H9 (cell line): Measurements from ENCODE around the gene SMAD7. TPM values are rescaled to one million over a fixed set of nuclear protein-coding genes. Genes with fewer than 3 reads are reported as not detected.

Experiments
- DNase-seq: peaks from one replicate; pipeline ENCODE4 v3.0.0-alpha.2; 2017
- H2AFZ ChIP-seq: one replicate; pipeline ENCODE4 v1.6.1; 2013; ENCODE audit warnings: mild to moderate bottlenecking, low read length, control low read depth, moderate library complexity
- H2AK5ac ChIP-seq: 2 replicates; pipeline ENCODE4 v1.6.1; 2013; ENCODE audit warnings: low read length, control low read depth, mixed read lengths; ENCODE audit not compliant: insufficient read length
- H2BK120ac ChIP-seq: one replicate; pipeline ENCODE4 v1.6.1; 2013; ENCODE audit warnings: low read depth, mild to moderate bottlenecking, low read length, control low read depth, inconsistent platforms; ENCODE audit not compliant: poor library complexity, severe bottlenecking
- H2BK12ac ChIP-seq: 2 replicates; pipeline ENCODE4 v1.6.1; 2013; ENCODE audit warnings: low read length, control low read depth, mixed read lengths, low read depth; ENCODE audit not compliant: insufficient read length
- H2BK15ac ChIP-seq: 2 replicates; pipeline ENCODE4 v1.6.1; 2013; ENCODE audit warnings: low read depth, low read length, control low read depth
- H2BK20ac ChIP-seq: one replicate; pipeline ENCODE4 v1.6.1; 2013; ENCODE audit warnings: low read depth, mild to moderate bottlenecking, low read length, control low read depth, inconsistent platforms; ENCODE audit not compliant: poor library complexity, severe bottlenecking
- H2BK5ac ChIP-seq: 2 replicates; pipeline ENCODE4 v1.6.1; 2013; ENCODE audit warnings: low read length, control low read depth, mixed read lengths; ENCODE audit not compliant: insufficient read length
- H3K14ac ChIP-seq: 2 replicates; pipeline ENCODE4 v1.6.1; 2013; ENCODE audit warnings: low read length, control low read depth; ENCODE audit not compliant: insufficient read depth
- H3K18ac ChIP-seq: 2 replicates; pipeline ENCODE4 v1.6.1; 2013; ENCODE audit warnings: low read depth, mild to moderate bottlenecking, mixed read lengths, low read length, control low read depth; ENCODE audit not compliant: insufficient read length
- H3K23ac ChIP-seq: 2 replicates; pipeline ENCODE4 v1.6.1; 2013; ENCODE audit warnings: low read length, control low read depth, mixed read lengths, low read depth; ENCODE audit not compliant: insufficient read length
- H3K23me2 ChIP-seq: 2 replicates; pipeline ENCODE4 v1.6.1; 2013; ENCODE audit warnings: low read depth, mild to moderate bottlenecking, mixed read lengths, low read length, control low read depth; ENCODE audit not compliant: insufficient read length, poor library complexity, severe bottlenecking
- H3K27ac ChIP-seq: 2 replicates; pipeline ENCODE4 v1.5.1; 2013; ENCODE audit warnings: low read length, control low read depth, mixed read lengths, low read depth; ENCODE audit not compliant: insufficient read length
- H3K27me3 ChIP-seq: 2 replicates; pipeline ENCODE4 v1.6.1; 2013; ENCODE audit warnings: low read length, control low read depth, inconsistent platforms; ENCODE audit not compliant: insufficient read depth
- H3K4ac ChIP-seq: 2 replicates; pipeline ENCODE4 v1.6.1; 2013; ENCODE audit warnings: low read depth, mild to moderate bottlenecking, control low read depth, inconsistent platforms, low read length, moderate library complexity
- H3K4me1 ChIP-seq: 2 replicates; pipeline ENCODE4 v1.6.1; 2013; ENCODE audit warnings: low read length, control low read depth, inconsistent platforms; ENCODE audit not compliant: insufficient read depth
- H3K4me2 ChIP-seq: 2 replicates; pipeline ENCODE4 v1.6.1; 2013; ENCODE audit warnings: low read length, control low read depth, mixed read lengths; ENCODE audit not compliant: insufficient read length, insufficient read depth
- H3K56ac ChIP-seq: 2 replicates; pipeline ENCODE4 v1.6.1; 2013; ENCODE audit warnings: low read depth, mild to moderate bottlenecking, mixed read lengths, low read length, control low read depth; ENCODE audit not compliant: insufficient read length
- H3K79me1 ChIP-seq: 2 replicates; pipeline ENCODE4 v1.6.1; 2013; ENCODE audit warnings: low read depth, mild to moderate bottlenecking, moderate library complexity, low read length, control low read depth, inconsistent platforms; ENCODE audit not compliant: insufficient read depth, poor library complexity, severe bottlenecking
- H3K79me2 ChIP-seq: 2 replicates; pipeline ENCODE4 v1.6.1; 2013; ENCODE audit warnings: low read length, control low read depth, inconsistent platforms; ENCODE audit not compliant: insufficient read depth
- H3K9ac ChIP-seq: 2 replicates; pipeline ENCODE4 v1.6.1; 2013; ENCODE audit warnings: low read length, control low read depth, mixed read lengths; ENCODE audit not compliant: insufficient read length; ENCODE audit errors: extremely low read depth
- H3K9me3 ChIP-seq: one replicate; pipeline ENCODE4 v1.6.1; 2013; ENCODE audit warnings: low read depth, low read length, inconsistent platforms; ENCODE audit not compliant: control insufficient read depth
- H3T11ph ChIP-seq: one replicate; pipeline ENCODE4 v1.6.1; 2013; ENCODE audit warnings: mild to moderate bottlenecking, low read length, control low read depth, inconsistent platforms
- H4K20me1 ChIP-seq: one replicate; pipeline ENCODE4 v1.6.1; 2013; ENCODE audit not compliant: control insufficient read depth, insufficient read length, insufficient read depth
- H4K5ac ChIP-seq: 2 replicates; pipeline ENCODE4 v1.6.1; 2013; ENCODE audit warnings: low read depth, mild to moderate bottlenecking, mixed read lengths, low read length, control low read depth; ENCODE audit not compliant: insufficient read length
- H4K8ac ChIP-seq: replicated peaks from 2 replicates; pipeline ENCODE4 v1.6.1; 2013; ENCODE audit warnings: low read length, control low read depth, mixed read lengths, low read depth; ENCODE audit not compliant: insufficient read length
- H4K91ac ChIP-seq: 2 replicates; pipeline ENCODE4 v1.6.1; 2013; ENCODE audit warnings: low read depth, mild to moderate bottlenecking, moderate library complexity, mixed read lengths, low read length, control low read depth; ENCODE audit not compliant: insufficient read length
- H3K27ac Mint-ChIP-seq, 3 experiments: 2 replicates in 2 of 3; 3 replicates in 1 of 3; pipeline ENCODE4 v1.8.0; 2020 to 2021; ENCODE audit warnings: mixed read lengths in 3 of 3, mild to moderate bottlenecking in 1 of 3, moderate library complexity in 1 of 3
- H3K27me3 Mint-ChIP-seq: 2 replicates; pipeline ENCODE4 v1.8.0; 2021; ENCODE audit warnings: low read depth, mild to moderate bottlenecking, moderate library complexity, mixed read lengths
- H3K36me3 Mint-ChIP-seq, 3 experiments: 2 replicates in 2 of 3; 3 replicates in 1 of 3; pipeline ENCODE4 v1.8.0; 2020 to 2021; ENCODE audit warnings: low read depth in 3 of 3, mixed read lengths in 3 of 3; ENCODE audit not compliant: insufficient read depth in 1 of 3
- H3K4me1 Mint-ChIP-seq, 2 experiments: 2 replicates each; pipeline ENCODE4 v1.8.0; 2020; ENCODE audit warnings: mixed read lengths in 2 of 2
- H3K4me3 Mint-ChIP-seq, 2 experiments: 2 replicates in 1 of 2; 3 replicates in 1 of 2; pipeline ENCODE4 v1.8.0; 2020 to 2021; ENCODE audit warnings: mild to moderate bottlenecking in 2 of 2, mixed read lengths in 2 of 2, moderate library complexity in 1 of 2
- H3K9me3 Mint-ChIP-seq, 2 experiments: 2 replicates in 1 of 2; 3 replicates in 1 of 2; pipeline ENCODE4 v1.8.0; 2020; ENCODE audit warnings: mild to moderate bottlenecking in 2 of 2, mixed read lengths in 2 of 2, moderate library complexity in 1 of 2
- WGBS: extraction: QIAGEN DNeasy Blood & Tissue Kit; methylation state at CpG from one replicate; pipeline ENCODE4 v1.1.7; 2013; ENCODE audit warnings: missing lambda C conversion rate, low lambda C conversion rate, mixed read lengths; ENCODE audit not compliant: insufficient read length; ENCODE audit errors: extremely low coverage; 5-methylcytosine and 5-hydroxymethylcytosine counted together
- total RNA-seq: library from RNA; stranded (reverse); gene quantifications from 2 replicates; pipeline ENCODE4 v1.2.1, GENCODE V29; 2021
- TF ChIP-seq, protein P1 (sequence below): fragments of 200-600 bp; sonication (generic); conservative IDR thresholded peaks from 3 replicates; pipeline ENCODE4 v1.8.0; 2021; ENCODE audit warnings: antibody characterized with exemption, mild to moderate bottlenecking

The SMAD7 gene
- total RNA-seq, 1 experiment from 2014 or later: 27.7 TPM

- Histone ChIP-seq H3K56ac (no peak overlapping the region), H3K14ac (no peak overlapping the region; the same call in 1 of the 2 replicates), H3K9me3 (no peaks in the 10 kb centered on the region), H3K18ac (no peak overlapping the region), H2BK12ac (no peak overlapping the region), H2AK5ac (no peak overlapping the region), H3K79me2 (0 out of 2 replicates have a peak, but pooled peaks cover 3% of the 10 kb centered on the region), H3K4me1 (no peaks in the 10 kb centered on the region), H2BK20ac (no peak overlapping the region), H3K9ac (no peak overlapping the region), H4K8ac (no peak overlapping the region), H3T11ph (no peak overlapping the region), H2BK5ac (no peak overlapping the region), H3K4me2 (no peak overlapping the region), H3K27ac (no peak overlapping the region), H3K23me2 (no peaks in the 10 kb centered on the region), H4K5ac (no peak overlapping the region), H3K4ac (no peak overlapping the region), H3K23ac (no peak overlapping the region), H2BK15ac (no peak overlapping the region), H3K79me1 (no peaks in the 10 kb centered on the region), H3K27me3 (no peaks in the 10 kb centered on the region), H2AFZ (no peak overlapping the region), H4K20me1 (no peaks in the 10 kb centered on the region), H4K91ac (no peak overlapping the region), H2BK120ac (no peak overlapping the region)
- H3K9me3 Mint-ChIP-seq: no peaks in the 10 kb centered on the region
- H3K27ac Mint-ChIP-seq: peak overlapping the region in 1 of 3 experiments; percentile 83; a peak in 3 of 7 replicates
- TF ChIP-seq, protein P1, sequence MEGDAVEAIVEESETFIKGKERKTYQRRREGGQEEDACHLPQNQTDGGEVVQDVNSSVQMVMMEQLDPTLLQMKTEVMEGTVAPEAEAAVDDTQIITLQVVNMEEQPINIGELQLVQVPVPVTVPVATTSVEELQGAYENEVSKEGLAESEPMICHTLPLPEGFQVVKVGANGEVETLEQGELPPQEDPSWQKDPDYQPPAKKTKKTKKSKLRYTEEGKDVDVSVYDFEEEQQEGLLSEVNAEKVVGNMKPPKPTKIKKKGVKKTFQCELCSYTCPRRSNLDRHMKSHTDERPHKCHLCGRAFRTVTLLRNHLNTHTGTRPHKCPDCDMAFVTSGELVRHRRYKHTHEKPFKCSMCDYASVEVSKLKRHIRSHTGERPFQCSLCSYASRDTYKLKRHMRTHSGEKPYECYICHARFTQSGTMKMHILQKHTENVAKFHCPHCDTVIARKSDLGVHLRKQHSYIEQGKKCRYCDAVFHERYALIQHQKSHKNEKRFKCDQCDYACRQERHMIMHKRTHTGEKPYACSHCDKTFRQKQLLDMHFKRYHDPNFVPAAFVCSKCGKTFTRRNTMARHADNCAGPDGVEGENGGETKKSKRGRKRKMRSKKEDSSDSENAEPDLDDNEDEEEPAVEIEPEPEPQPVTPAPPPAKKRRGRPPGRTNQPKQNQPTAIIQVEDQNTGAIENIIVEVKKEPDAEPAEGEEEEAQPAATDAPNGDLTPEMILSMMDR: no peak
- WGBS: no CpG with 5 or more reads among the region's 26 CpGs
- H3K4me3 Mint-ChIP-seq: no peak overlapping the region
- peaks cover 15 to 27% (median 21%) of the 10 kb centered on the region in 3 experiments for H3K36me3 Mint-ChIP-seq
- peak; percentile 33 for DNase-seq
- H3K4me1 Mint-ChIP-seq: peaks cover 16 to 24% of the 10 kb centered on the region in 2 experiments
- H3K27me3 Mint-ChIP-seq: no peaks in the 10 kb centered on the region; the same call in 1 of the 2 replicates
These were observed 32.9 kb downstream of the SMAD7 start for GRCh38 chr18:48917579-48918517.
